NK-92 treated with Interleukin-12 subunit alpha and Interleukin-12 subunit beta, amount 100 ng/mL, for 24 hours (cell line): ENCODE data around the gene SLC35B2.

Experiments
- DNase-seq: peaks from one replicate; lab custom pipeline; 2025; lab: John Stamatoyannopoulos, UW

The SLC35B2 gene

GRCh38 chr6:44257025-44257752 is at the start of gene SLC35B2:
Gene SLC35B2 (minus strand): TSS chr6:44257528. CDS start chr6:44257410, 118 bp downstream.
- peak; percentile 63 for DNase-seq

GRCh38 chr6:44306710-44307109 is 49.4 kb upstream of the SLC35B2 start:
- DNase-seq, result no peak

GRCh38 chr6:44305200-44305725 is 47.9 kb upstream of the SLC35B2 start:
- DNase-seq, result no peak

GRCh38 chr6:44304282-44305199 is 47.2 kb upstream of the SLC35B2 start:
- no peak for DNase-seq

GRCh38 chr6:44303842-44304241 is 46.5 kb upstream of the SLC35B2 start:
- no peak for DNase-seq

GRCh38 chr6:44302856-44303255 is 45.5 kb upstream of the SLC35B2 start:
- no peak for DNase-seq

GRCh38 chr6:44301782-44302564 is 44.6 kb upstream of the SLC35B2 start:
- no peak for DNase-seq

- no peak for DNase-seq
Measured at GRCh38 chr6:44301106-44301505, 43.8 kb upstream of the SLC35B2 start.

GRCh38 chr6:44300292-44300823 is 43.0 kb upstream of the SLC35B2 start:
- no peak for DNase-seq

GRCh38 chr6:44298864-44299263 is 41.5 kb upstream of the SLC35B2 start:
- DNase-seq, result no peak

GRCh38 chr6:44298055-44298803 is 40.9 kb upstream of the SLC35B2 start:
- no peak for DNase-seq

GRCh38 chr6:44297063-44298038 is 40.0 kb upstream of the SLC35B2 start:
- DNase-seq, result no peak

GRCh38 chr6:44294832-44295791 is 37.8 kb upstream of the SLC35B2 start:
- DNase-seq, result no peak

GRCh38 chr6:44292661-44293365 is 35.5 kb upstream of the SLC35B2 start:
- no peak for DNase-seq

GRCh38 chr6:44291841-44292240 is 34.5 kb upstream of the SLC35B2 start:
- DNase-seq, result no peak

- DNase-seq, result no peak
Measured at GRCh38 chr6:44289726-44290260, 32.5 kb upstream of the SLC35B2 start.

GRCh38 chr6:44286747-44287146 is 29.4 kb upstream of the SLC35B2 start:
- DNase-seq, result no peak

- no peak for DNase-seq
Measured at GRCh38 chr6:44286285-44286565, 28.9 kb upstream of the SLC35B2 start.
